Activated naive CD8-positive, alpha-beta T cell treated with anti-CD3 and anti-CD28 coated beads for 36 hours (primary cell): ENCODE data around the gene FAM124A. TPM values are rescaled to one million over a fixed set of nuclear protein-coding genes. Genes with fewer than 3 reads are reported as not detected.

ENCODE experiments used
- DNase-seq: peaks from one replicate; pipeline ENCODE4 v3.0.0; 2021
- H3K27ac Mint-ChIP-seq: one replicate; pipeline ENCODE4 v1.8.0; 2022; ENCODE audit warnings: mild to moderate bottlenecking, moderate library complexity, mixed read lengths
- H3K27me3 Mint-ChIP-seq: one replicate; pipeline ENCODE4 v1.8.0; 2022; ENCODE audit warnings: mild to moderate bottlenecking, mixed read lengths
- H3K36me3 Mint-ChIP-seq: one replicate; pipeline ENCODE4 v1.8.0; 2021; ENCODE audit warnings: mild to moderate bottlenecking, mixed read lengths
- H3K4me1 Mint-ChIP-seq: one replicate; pipeline ENCODE4 v1.8.0; 2021; ENCODE audit warnings: mixed read lengths
- H3K4me3 Mint-ChIP-seq: one replicate; pipeline ENCODE4 v1.8.0; 2022; ENCODE audit warnings: mild to moderate bottlenecking, moderate library complexity, mixed read lengths
- H3K9me3 Mint-ChIP-seq: one replicate; pipeline ENCODE4 v1.8.0; 2022; ENCODE audit warnings: mixed read lengths
- total RNA-seq, 2 experiments: library from RNA; stranded (reverse); gene quantifications; one replicate each; pipeline ENCODE4 v1.2.3, GENCODE V29; 2021

Gene FAM124A
- total RNA-seq, 2 experiments from 2014 or later: 0.21 to 0.30 TPM

GRCh38 chr13:51229731-51230130 is 7.5 kb downstream of the FAM124A start:
- Mint-ChIP-seq H3K27ac (no peak overlapping the region), H3K27me3 (peaks cover 50% of the 10 kb centered on the region), H3K36me3 (no peaks in the 10 kb centered on the region), H3K9me3 (no peaks in the 10 kb centered on the region), H3K4me1 (peaks cover 2% of the 10 kb centered on the region), H3K4me3 (no peak overlapping the region)
- no peak for DNase-seq

DNA sequence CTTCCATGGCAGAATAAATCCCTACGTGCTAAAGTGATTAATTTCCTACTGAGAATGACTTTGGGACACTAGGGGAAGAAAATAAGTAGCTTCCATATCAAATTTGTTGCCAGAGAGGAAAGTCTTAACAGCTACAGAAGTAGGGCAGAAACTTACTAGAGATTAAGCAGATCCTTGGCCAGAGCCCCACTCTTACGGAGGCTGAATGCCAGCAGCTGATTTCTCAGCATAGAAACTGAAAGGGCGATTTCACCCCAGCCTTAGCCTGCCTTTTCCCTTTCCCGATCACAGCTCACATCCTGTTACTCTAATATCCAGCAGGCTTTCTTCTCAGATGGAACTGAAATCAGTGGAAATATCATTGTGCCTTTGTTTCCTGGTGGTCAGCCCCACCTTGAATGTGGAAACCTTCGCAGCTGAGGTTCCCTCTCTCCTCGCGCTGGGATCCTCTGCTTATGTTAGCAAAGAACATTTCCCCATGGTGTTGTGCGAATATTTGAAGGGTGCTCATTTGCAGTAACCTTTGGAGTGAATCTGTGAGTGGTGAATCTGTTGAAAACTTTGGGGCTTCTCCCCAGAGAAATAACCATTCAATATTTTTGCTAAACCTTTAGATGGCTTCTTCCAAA is 8.4 kb downstream of the FAM124A start:
- Mint-ChIP-seq H3K9me3 (no peaks in the 10 kb centered on the region), H3K4me3 (no peak overlapping the region), H3K36me3 (no peaks in the 10 kb centered on the region), H3K27ac (no peak overlapping the region), H3K4me1 (peaks cover 2% of the 10 kb centered on the region), H3K27me3 (peaks cover 46% of the 10 kb centered on the region)
- DNase-seq: no peak

DNA sequence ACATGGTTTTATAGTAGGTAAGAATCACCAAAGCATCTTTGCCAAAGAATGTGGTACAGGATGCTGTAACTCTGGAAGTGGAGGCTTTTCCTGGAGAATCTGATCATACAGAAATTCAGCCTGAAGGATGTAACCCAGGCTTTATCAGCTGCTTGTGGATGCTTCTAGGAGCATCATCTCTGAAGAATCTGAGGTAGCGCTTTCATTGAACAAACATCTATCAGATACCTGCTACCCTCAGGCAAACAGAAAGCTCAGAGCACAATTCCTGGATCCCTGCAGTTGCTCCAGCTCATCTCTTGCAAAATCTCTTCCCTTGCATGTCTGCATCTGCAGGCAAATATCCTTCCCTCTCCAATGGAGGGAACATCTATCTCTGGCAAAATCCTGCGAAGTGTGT is 9.3 kb downstream of the FAM124A start:
- Mint-ChIP-seq H3K4me3 (no peak overlapping the region), H3K4me1 (peaks cover 2% of the 10 kb centered on the region), H3K9me3 (no peaks in the 10 kb centered on the region), H3K36me3 (no peaks in the 10 kb centered on the region), H3K27me3 (peaks cover 41% of the 10 kb centered on the region), H3K27ac (no peak overlapping the region)
- DNase-seq: no peak

GRCh38 chr13:51232328-51232727 is 10.1 kb downstream of the FAM124A start:
- peaks cover 46% of the 10 kb centered on the region for H3K27me3 Mint-ChIP-seq
- H3K4me1 Mint-ChIP-seq: peaks cover 2% of the 10 kb centered on the region
- DNase-seq: no peak
- H3K36me3 Mint-ChIP-seq: no peaks in the 10 kb centered on the region
- no peak overlapping the region for H3K27ac Mint-ChIP-seq
- H3K9me3 Mint-ChIP-seq: no peaks in the 10 kb centered on the region
- no peak overlapping the region for H3K4me3 Mint-ChIP-seq

- DNase-seq: no peak
- Mint-ChIP-seq H3K4me3 (no peak overlapping the region), H3K27ac (no peak overlapping the region), H3K27me3 (peaks cover 42% of the 10 kb centered on the region), H3K9me3 (no peaks in the 10 kb centered on the region), H3K4me1 (peaks cover 2% of the 10 kb centered on the region), H3K36me3 (no peaks in the 10 kb centered on the region)
Measured at GRCh38 chr13:51233117-51233826, 11.1 kb downstream of the FAM124A start.

GRCh38 chr13:51234676-51235075 is 12.5 kb downstream of the FAM124A start:
- Mint-ChIP-seq H3K9me3 (no peaks in the 10 kb centered on the region), H3K4me1 (peaks cover 2% of the 10 kb centered on the region), H3K36me3 (no peaks in the 10 kb centered on the region), H3K27ac (no peak overlapping the region), H3K4me3 (no peak overlapping the region), H3K27me3 (peaks cover 39% of the 10 kb centered on the region)
- no peak for DNase-seq

DNA sequence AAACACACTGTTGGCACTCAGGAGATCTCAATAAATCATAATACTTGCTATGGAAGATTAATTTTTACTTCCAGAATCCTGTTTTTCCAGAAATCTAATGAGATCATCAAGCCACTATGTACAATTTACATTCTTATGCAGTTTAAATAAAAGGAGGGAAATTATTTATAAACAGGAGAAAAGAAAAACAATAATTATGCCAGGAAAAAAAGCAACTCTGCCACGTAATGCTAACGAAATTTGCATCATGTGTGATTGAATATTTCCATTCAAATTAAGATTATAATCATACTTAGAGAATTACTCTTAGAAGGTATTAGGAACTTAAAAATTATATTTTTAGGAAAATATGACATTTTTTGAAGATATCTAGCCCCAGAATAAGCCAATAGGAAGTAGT is 13.0 kb downstream of the FAM124A start:
- Mint-ChIP-seq H3K36me3 (no peaks in the 10 kb centered on the region), H3K4me1 (peaks cover 2% of the 10 kb centered on the region), H3K9me3 (no peaks in the 10 kb centered on the region), H3K27me3 (peaks cover 34% of the 10 kb centered on the region), H3K4me3 (no peak overlapping the region), H3K27ac (no peak overlapping the region)
- DNase-seq: no peak

DNA sequence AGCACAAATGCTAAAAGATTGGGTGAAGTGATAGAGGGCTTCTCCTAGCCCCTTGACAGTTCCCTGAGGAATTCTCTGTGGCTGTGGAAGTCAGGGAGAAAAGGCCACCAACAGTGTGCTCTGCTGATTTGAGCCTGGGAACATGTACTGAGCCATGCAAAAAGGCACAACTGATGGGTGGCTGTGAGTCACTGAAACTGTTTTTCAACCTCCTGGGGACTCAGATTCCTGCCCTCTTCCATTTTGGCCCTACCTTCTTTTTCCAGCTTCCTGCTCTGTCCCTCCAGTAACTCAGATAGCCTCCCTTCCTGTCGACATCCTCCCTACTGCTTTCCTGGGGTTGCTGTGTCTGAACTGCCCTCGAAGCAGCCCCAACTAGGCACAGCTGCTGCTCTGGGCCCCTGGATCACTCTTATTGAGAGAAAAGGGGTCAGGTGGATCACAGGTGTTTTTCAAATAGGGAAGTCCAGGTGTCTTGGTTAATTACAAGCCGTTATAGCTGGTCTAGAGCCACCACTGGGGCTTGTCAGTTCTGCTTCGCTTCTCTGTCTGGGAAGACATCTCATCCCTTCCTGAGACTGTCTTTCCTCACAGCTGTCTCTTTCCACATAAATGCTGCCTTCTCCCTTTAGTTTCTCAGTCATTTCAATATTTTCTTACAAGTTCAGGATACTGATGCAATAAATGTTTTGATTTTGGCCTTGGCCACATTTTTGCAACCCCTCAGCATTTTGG is 13.7 kb downstream of the FAM124A start:
- Mint-ChIP-seq H3K9me3 (no peaks in the 10 kb centered on the region), H3K4me1 (no peaks in the 10 kb centered on the region), H3K36me3 (no peaks in the 10 kb centered on the region), H3K27me3 (peaks cover 30% of the 10 kb centered on the region), H3K4me3 (no peak overlapping the region), H3K27ac (no peak overlapping the region)
- no peak for DNase-seq

- Mint-ChIP-seq H3K4me3 (no peak overlapping the region), H3K36me3 (no peaks in the 10 kb centered on the region), H3K4me1 (no peaks in the 10 kb centered on the region), H3K9me3 (no peaks in the 10 kb centered on the region), H3K27me3 (peaks cover 26% of the 10 kb centered on the region), H3K27ac (no peak overlapping the region)
- no peak for DNase-seq
Measured at GRCh38 chr13:51236491-51236792, 14.2 kb downstream of the FAM124A start.

- Mint-ChIP-seq H3K36me3 (no peaks in the 10 kb centered on the region), H3K4me1 (no peaks in the 10 kb centered on the region), H3K27me3 (peaks cover 23% of the 10 kb centered on the region), H3K27ac (no peak overlapping the region), H3K9me3 (no peaks in the 10 kb centered on the region), H3K4me3 (no peak overlapping the region)
- DNase-seq: no peak
Measured at GRCh38 chr13:51237386-51237785, 15.2 kb downstream of the FAM124A start.

DNA sequence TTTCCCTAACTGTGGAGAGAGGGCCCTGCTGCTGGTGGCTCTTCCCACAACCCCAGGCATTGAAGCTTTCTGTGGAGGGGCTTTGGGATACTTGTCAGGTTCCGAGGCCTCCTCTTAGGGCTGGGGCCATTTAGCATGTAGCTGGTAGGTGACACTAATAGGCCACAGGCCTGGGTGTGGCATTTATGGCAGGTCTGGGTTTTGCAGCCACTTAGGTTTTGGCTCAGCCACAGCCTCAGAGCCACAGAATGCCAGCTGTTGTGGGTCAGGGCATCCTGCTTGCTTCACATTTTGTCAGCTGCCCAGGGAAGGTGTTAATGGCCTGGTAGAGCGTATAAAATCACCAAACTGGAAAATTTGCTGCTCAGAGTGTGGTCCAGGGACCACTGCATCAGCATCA is 15.7 kb downstream of the FAM124A start:
- Mint-ChIP-seq H3K9me3 (no peaks in the 10 kb centered on the region), H3K4me1 (no peaks in the 10 kb centered on the region), H3K36me3 (no peaks in the 10 kb centered on the region), H3K27me3 (peaks cover 20% of the 10 kb centered on the region), H3K27ac (no peak overlapping the region), H3K4me3 (no peak overlapping the region)
- no peak for DNase-seq

- Mint-ChIP-seq H3K36me3 (no peaks in the 10 kb centered on the region), H3K9me3 (no peaks in the 10 kb centered on the region), H3K27ac (no peak overlapping the region), H3K4me3 (no peak overlapping the region), H3K4me1 (no peaks in the 10 kb centered on the region), H3K27me3 (peaks cover 12% of the 10 kb centered on the region)
- no peak for DNase-seq
Measured at GRCh38 chr13:51240178-51240577, 18.0 kb downstream of the FAM124A start.

DNA sequence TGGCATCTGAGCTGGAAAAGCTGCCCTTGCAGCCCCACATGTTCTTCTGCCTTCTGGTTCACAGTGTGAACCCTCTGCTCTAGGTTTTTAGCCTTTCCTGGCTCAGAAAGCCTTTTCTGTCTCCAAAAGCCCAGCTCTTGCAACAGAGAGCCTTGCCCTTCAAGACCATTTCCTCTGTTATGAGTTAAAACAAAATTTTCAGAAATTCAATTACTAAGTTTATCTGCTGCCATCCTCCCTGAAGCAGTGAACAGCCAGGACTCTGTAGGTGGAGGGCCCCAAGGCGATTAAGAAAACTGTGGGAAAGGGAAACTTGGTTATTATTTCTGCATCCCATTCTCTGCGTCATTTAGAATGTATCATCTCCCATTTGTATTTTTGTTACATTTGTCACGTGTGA is 18.8 kb downstream of the FAM124A start:
- Mint-ChIP-seq H3K36me3 (no peaks in the 10 kb centered on the region), H3K27me3 (peaks cover 12% of the 10 kb centered on the region), H3K4me1 (no peaks in the 10 kb centered on the region), H3K9me3 (no peaks in the 10 kb centered on the region), H3K27ac (no peak overlapping the region), H3K4me3 (no peak overlapping the region)
- no peak for DNase-seq

DNA sequence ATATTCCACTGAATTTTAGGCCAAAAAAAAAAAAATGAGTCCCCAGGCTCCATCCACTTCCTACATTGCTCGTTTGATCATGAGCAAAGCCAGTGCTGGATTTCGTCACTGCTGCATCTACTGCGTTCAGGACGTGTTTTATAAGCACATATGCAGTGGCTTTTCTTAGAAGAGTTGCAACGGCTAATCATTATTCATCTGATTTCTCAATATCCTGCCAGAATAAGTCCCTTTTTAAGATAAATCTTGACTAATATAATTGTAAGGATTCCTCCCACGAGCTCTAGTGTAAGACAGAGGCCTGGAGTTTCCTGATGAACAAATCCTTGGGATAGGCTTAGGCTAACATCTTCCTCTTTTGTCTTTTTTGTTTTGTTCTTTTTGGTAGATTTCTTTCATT is 19.5 kb downstream of the FAM124A start:
- peaks cover 8% of the 10 kb centered on the region for H3K27me3 Mint-ChIP-seq

GRCh38 chr13:51243227-51243626 is 21.0 kb downstream of the FAM124A start:
- Mint-ChIP-seq H3K36me3 (no peaks in the 10 kb centered on the region), H3K4me3 (no peak overlapping the region), H3K9me3 (no peaks in the 10 kb centered on the region), H3K27ac (no peak overlapping the region), H3K4me1 (no peaks in the 10 kb centered on the region), H3K27me3 (peaks cover 4% of the 10 kb centered on the region)
- no peak for DNase-seq

More for the DNA sequence above, 19.5 kb downstream of the FAM124A start:
- DNase-seq: no peak
- Mint-ChIP-seq H3K4me1 (no peaks in the 10 kb centered on the region), H3K27ac (no peak overlapping the region), H3K4me3 (no peak overlapping the region), H3K9me3 (no peaks in the 10 kb centered on the region), H3K36me3 (no peaks in the 10 kb centered on the region)

- Mint-ChIP-seq H3K9me3 (no peaks in the 10 kb centered on the region), H3K27me3 (no peaks in the 10 kb centered on the region), H3K4me3 (no peak overlapping the region), H3K27ac (no peak overlapping the region), H3K36me3 (no peaks in the 10 kb centered on the region), H3K4me1 (no peaks in the 10 kb centered on the region)
- no peak for DNase-seq
Measured at GRCh38 chr13:51243832-51244231, 21.6 kb downstream of the FAM124A start.
